ENCODE data around the gene SGTA.

SGTA gene

DNA sequence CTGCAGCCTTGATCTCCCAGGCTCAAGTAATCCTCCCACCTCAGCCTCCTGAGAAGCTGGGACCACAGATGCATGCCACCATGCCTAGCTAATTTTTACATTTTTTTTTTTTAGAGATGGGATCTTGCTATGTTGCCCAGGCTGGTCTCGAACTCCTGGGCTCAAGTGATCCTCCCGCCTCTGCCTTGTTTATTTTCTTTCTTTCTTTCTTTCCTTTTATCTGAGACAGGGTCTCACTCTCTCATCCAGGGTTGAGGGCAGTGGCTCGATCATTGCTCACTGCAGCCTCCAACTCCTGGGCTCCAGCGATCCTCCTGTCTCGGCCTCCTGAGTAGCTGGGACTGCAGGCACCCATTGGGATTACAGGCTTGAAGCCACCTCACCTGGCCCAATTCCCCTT is 76.8 kb downstream of the SGTA start:
- no peak for DNase-seq (ENCODE audit: low read depth)

All from fibroblast of gingiva (primary cell).